GM12874 (cell line): Measurements from ENCODE around the gene UGT1A9.

Experiments used
- TF ChIP-seq, protein P1 (sequence below): IDR thresholded peaks from 2 replicates; pipeline ENCODE4 v1.5.1; 2011; ENCODE audit warnings: low read depth, mild to moderate bottlenecking, control low read depth, low read length, moderate library complexity; ENCODE audit not compliant: insufficient read depth

UGT1A9 gene

DNA sequence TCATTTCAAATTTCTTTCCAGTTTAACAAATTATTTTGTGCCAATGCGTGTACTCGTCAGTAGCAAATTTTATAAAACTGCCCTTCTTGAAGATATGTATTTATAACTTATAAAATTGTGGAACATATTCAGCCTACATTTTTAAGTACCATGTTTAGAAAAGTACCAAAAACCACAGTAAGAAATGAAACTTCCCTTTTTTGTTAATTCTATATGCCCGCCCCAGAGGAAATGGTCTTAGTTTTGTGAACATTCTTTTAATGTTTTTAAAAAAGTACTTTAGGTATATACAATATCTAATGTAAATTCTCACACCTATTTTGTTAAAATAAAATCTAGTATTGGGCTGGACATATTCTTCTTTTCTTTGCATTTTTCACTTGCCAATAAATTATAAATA is 1.2 kb downstream of the UGT1A9 start:
- TF ChIP-seq, protein P1, sequence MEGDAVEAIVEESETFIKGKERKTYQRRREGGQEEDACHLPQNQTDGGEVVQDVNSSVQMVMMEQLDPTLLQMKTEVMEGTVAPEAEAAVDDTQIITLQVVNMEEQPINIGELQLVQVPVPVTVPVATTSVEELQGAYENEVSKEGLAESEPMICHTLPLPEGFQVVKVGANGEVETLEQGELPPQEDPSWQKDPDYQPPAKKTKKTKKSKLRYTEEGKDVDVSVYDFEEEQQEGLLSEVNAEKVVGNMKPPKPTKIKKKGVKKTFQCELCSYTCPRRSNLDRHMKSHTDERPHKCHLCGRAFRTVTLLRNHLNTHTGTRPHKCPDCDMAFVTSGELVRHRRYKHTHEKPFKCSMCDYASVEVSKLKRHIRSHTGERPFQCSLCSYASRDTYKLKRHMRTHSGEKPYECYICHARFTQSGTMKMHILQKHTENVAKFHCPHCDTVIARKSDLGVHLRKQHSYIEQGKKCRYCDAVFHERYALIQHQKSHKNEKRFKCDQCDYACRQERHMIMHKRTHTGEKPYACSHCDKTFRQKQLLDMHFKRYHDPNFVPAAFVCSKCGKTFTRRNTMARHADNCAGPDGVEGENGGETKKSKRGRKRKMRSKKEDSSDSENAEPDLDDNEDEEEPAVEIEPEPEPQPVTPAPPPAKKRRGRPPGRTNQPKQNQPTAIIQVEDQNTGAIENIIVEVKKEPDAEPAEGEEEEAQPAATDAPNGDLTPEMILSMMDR, result no peak

DNA sequence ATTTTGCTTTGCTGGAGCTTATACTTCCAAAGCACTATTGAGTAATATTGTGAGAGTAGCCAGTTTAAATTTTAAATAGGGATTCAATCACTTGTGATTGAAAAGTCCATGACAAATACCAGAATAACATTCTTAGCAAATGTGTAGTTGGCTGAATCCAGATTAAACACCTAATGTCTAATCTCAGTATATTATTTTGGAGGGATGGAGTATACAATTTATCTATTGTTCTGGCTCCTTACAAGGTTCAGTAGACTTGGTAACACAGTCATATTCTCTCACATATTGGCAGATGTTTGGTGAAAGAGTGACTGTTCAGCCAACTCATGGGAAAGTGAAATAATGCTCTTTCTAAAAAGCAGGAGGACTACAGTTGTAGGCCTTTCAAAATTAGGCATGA is 2.2 kb downstream of the UGT1A9 start:
- TF ChIP-seq, protein P1, result no peak

DNA sequence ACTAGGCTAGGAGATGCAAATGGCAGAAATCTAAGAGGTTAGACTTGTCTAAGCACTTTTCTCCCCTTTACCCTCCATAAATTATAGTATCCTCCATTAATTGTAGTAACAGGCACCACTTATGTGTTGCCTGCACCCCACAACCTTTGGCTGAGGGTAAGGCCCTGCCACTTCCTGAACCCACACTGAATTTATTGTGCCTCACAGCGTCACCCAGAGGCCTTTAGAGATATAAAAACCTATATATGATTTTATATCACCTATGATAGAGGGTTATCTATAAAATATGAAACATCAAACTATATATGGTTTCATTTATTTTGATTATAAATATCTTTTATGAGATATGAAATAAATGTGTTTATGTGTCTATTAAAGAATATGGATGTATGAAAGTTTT is 2.6 kb downstream of the UGT1A9 start:
- TF ChIP-seq, protein P1, result no peak

DNA sequence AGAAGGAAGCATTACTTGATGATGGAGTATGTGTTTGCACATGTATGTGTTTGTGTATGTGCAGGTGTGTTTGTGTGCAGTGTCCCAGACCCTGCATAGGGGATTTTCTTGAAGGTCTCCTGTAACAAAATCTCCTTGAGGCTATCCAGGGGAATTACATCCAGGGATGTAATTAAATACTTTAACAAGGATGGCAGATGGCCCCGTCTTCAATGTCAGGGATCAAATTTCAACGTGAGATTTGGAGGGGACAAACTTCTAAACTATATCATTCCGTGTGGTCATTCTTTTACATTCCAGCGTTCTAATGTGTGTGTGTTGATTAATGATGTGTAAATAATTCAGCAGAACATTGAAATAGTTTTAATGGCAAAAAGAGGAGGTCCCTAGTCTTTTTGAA is 3.3 kb downstream of the UGT1A9 start:
- TF ChIP-seq, protein P1, result no peak

DNA sequence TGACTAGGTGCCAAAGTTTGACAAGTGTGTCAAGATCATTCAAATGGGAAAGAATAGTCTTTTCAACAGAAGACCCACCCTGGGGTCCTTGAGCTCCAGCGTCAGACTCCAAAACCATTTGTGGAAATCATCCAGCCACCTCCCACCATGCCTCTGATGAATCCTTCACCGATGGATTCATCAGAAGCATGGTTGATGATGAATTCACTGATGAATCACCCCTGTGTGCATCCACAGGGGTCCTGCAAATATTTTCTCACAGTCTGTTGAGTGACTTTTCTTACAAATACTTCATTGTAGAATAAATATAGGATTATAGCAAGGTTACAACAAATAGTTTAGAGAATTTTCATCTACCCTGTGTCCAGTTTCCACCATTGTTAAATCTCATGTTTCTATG is 4.3 kb downstream of the UGT1A9 start:
- TF ChIP-seq, protein P1, result no peak

DNA sequence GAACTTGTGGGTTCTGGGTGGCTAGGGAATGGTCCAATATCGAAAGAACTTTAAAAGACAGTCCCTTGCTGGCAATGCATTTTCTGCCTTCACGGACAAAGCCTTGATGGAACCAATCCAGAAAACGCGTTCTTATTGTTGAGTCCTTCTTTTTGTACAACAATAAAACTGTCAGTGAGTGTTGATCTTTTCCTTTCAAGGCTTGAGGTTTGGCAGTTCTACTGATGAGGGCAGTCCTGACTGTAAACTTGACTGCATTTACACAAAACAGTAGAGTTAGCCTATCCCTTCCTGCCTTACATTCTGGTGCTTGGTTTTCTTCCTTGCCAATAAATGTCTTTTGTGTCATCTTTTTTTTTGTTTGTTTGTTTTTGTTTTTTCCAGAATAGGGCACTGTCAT is 7.5 kb downstream of the UGT1A9 start:
- TF ChIP-seq, protein P1, result no peak

DNA sequence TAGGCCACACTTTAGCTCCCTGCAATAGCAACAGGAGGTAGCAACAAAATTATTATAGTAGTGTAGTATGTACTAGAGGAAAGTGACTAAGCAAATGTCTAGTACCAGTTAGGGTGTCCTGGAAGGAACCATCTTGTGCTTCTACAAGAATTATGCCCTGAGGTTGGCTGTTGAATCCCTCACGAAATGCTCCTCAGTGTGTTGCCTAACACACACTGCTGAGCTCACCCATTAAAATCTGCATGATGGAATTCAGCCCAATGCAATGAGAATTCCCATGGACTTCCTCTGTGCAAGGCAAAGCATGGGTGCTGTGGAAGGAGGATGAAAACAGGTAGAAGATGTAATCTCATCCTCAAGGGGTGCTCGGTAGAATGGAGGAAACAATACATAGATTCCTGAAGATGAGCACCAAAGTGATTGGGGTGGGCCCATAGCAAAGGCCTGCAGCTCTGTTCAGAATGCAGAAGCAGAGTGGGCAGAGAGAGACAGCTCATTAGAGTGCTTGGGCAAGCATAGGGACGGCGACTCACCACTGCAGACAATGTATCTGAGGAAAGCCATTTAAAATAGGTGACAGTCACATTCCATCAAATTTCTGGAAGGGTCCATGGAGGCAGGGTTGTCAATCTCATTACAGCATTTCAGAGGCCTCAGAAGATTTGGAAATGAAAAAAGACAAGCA is 8.8 kb downstream of the UGT1A9 start:
- TF ChIP-seq, protein P1, result no peak
